ENCODE measurements around the gene NEK8.

GRCh38 chr17:28714281-28714680 lies 14.3 kb upstream of the NEK8 start:
- no peak for TF ChIP-seq SUZ12 (IDR thresholded peaks at IDR 0.05; ENCODE audit: extremely low read depth, insufficient read depth, insufficient read length)
- TF ChIP-seq ZNF274 (IDR thresholded peaks at IDR 0.05; ENCODE audit: low read depth, low read length), result no peak
- TF ChIP-seq YY1 (IDR thresholded peaks at IDR 0.05; ENCODE audit: insufficient read depth, insufficient read length), result no peak

All from NT2/D1 (cell line).